ENCODE measurements around the gene RAB10. TPM values are rescaled to one million over a fixed set of nuclear protein-coding genes. Genes with fewer than 3 reads are reported as not detected.

RAB10 gene
- total RNA-seq, 1 donor from 2014 or later, result 79.3 TPM

GRCh38 chr2:26034637-26034992 lies 731 bp downstream of the RAB10 start:
- intact Hi-C loops (cut with micrococcal nuclease), result loop anchor here (1.0 to 5.0 kb wide), 7 partner anchors 10 to 1957 kb away; partner anchors contain the start of genes ADGRF3, AGBL5, ASXL2 and BABAM2
- no peaks in the 10 kb centered on the region for H3K9me3 Mint-ChIP-seq
- H3K27me3 Mint-ChIP-seq, result no peaks in the 10 kb centered on the region
- H3K4me1 Mint-ChIP-seq, result peaks cover 39% of the 10 kb centered on the region
- peak overlapping the region; percentile 90 for H3K4me3 Mint-ChIP-seq
- TF ChIP-seq, protein P1, sequence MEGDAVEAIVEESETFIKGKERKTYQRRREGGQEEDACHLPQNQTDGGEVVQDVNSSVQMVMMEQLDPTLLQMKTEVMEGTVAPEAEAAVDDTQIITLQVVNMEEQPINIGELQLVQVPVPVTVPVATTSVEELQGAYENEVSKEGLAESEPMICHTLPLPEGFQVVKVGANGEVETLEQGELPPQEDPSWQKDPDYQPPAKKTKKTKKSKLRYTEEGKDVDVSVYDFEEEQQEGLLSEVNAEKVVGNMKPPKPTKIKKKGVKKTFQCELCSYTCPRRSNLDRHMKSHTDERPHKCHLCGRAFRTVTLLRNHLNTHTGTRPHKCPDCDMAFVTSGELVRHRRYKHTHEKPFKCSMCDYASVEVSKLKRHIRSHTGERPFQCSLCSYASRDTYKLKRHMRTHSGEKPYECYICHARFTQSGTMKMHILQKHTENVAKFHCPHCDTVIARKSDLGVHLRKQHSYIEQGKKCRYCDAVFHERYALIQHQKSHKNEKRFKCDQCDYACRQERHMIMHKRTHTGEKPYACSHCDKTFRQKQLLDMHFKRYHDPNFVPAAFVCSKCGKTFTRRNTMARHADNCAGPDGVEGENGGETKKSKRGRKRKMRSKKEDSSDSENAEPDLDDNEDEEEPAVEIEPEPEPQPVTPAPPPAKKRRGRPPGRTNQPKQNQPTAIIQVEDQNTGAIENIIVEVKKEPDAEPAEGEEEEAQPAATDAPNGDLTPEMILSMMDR (IDR thresholded peaks at IDR 0.05), result no peak
- CTCF ChIA-PET, result interaction anchor here (1.3 to 1.7 kb wide), 2 partner anchors 43 to 51 kb away, joined by 3 to 6 read pairs (median 6); no protein-coding TSS in a partner anchor
- peaks cover 34% of the 10 kb centered on the region for H3K36me3 Mint-ChIP-seq (ENCODE audit: low read depth)
- ATAC-seq (ENCODE audit: low read depth) (no peak), DNase-seq (no peak)
- POLR2A ChIA-PET, result interaction anchor here (0.5 to 3.2 kb wide), 14 partner anchors 9 to 1017 kb away, joined by 3 to 25 read pairs (median 5); partner anchors contain the start of genes AGBL5, ASXL2, HADHA and HADHB
- peak overlapping the region; percentile 92 for H3K27ac Mint-ChIP-seq

- ChIA-PET POLR2A (interaction anchor here (0.9 to 3.2 kb wide), 8 partner anchors 8 to 1016 kb away, joined by 3 to 25 read pairs (median 4); partner anchors contain the start of genes AGBL5, ASXL2, HADHA and HADHB), CTCF (interaction anchor here (1.3 to 1.7 kb wide), 2 partner anchors 44 to 50 kb away, joined by 3 to 6 read pairs; no protein-coding TSS in a partner anchor)
- intact Hi-C loops (cut with micrococcal nuclease), result loop anchor here (2.0 kb wide), 1 partner anchor 1856 kb away; the partner anchor contains the start of genes BABAM2 and RBKS
- TF ChIP-seq, protein P1 (IDR thresholded peaks at IDR 0.05), result no peak
- Mint-ChIP-seq H3K9me3 (no peaks in the 10 kb centered on the region), H3K27me3 (no peaks in the 10 kb centered on the region), H3K27ac (peak overlapping the region; percentile 92), H3K4me3 (peak overlapping the region; percentile 90), H3K36me3 (ENCODE audit: low read depth) (peaks cover 38% of the 10 kb centered on the region), H3K4me1 (peaks cover 43% of the 10 kb centered on the region)
- no peak for DNase-seq
- ATAC-seq (ENCODE audit: low read depth), result no peak
Observed at GRCh38 chr2:26035090-26035743, 1.3 kb downstream of the RAB10 start.

- Mint-ChIP-seq H3K4me1 (peaks cover 77% of the 10 kb centered on the region), H3K9me3 (no peaks in the 10 kb centered on the region), H3K36me3 (ENCODE audit: low read depth) (peaks cover 42% of the 10 kb centered on the region), H3K4me3 (no peak overlapping the region), H3K27me3 (no peaks in the 10 kb centered on the region), H3K27ac (no peak overlapping the region)
- intact Hi-C loops (cut with micrococcal nuclease), result no loop called here
- ChIA-PET CTCF (no interaction called here), POLR2A (interaction anchor here (0.6 kb wide), 1 partner anchor 10 kb away, joined by 8 read pairs; no protein-coding TSS in a partner anchor)
- ATAC-seq (ENCODE audit: low read depth), result no peak
- TF ChIP-seq, protein P1 (IDR thresholded peaks at IDR 0.05), result no peak
- DNase-seq, result no peak
Observed at GRCh38 chr2:26039603-26040323, 5.9 kb downstream of the RAB10 start.

- H3K4me1 Mint-ChIP-seq, result peaks cover 63% of the 10 kb centered on the region
- DNase-seq, result no peak
- ChIA-PET POLR2A (interaction anchor here (1.0 kb wide), 1 partner anchor 8 kb away, joined by 3 read pairs; no protein-coding TSS in a partner anchor), CTCF (no interaction called here)
- no peaks in the 10 kb centered on the region for H3K9me3 Mint-ChIP-seq
- H3K36me3 Mint-ChIP-seq (ENCODE audit: low read depth), result peaks cover 36% of the 10 kb centered on the region
- intact Hi-C loops (cut with micrococcal nuclease), result no loop called here
- no peak overlapping the region for H3K4me3 Mint-ChIP-seq
- no peak overlapping the region for H3K27ac Mint-ChIP-seq
- no peak for ATAC-seq (ENCODE audit: low read depth)
- TF ChIP-seq, protein P1 (IDR thresholded peaks at IDR 0.05), result no peak
- H3K27me3 Mint-ChIP-seq, result no peaks in the 10 kb centered on the region
Observed at GRCh38 chr2:26043109-26043508, 9.2 kb downstream of the RAB10 start.

All from activated B cell treated with CpG ODN at 0.5 μM for 24 hours (primary cell).